ENCODE data around the gene CD300E.

The CD300E gene

DNA sequence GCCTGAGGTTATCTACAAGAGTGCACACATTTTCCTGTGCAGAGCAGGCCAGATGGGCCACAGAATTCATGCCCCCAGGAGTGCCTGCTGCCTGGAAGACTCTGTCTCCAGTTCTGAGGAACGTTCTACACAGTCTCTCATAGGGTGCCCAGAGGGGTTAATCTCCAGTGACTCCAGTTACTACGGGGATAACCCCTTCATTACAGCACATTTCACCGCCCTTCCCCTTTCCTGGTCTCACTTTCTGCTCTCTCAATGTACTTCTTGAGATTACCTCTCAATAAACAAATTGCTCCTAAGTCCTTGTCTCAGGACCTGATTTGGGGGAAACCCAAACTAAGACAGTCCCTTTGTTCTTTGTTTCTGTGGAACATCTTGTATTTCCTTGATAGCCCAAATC lies 62.0 kb downstream of the CD300E start:
- DNase-seq, result no peak
